SH-SY5Y (cell line): ENCODE measurements around the gene KIF25.

Experiments
- GATA2 ChIP-seq: IDR thresholded peaks from 2 replicates; pipeline ENCODE4 v1.6.1; 2011; ENCODE audit warnings: mild to moderate bottlenecking, low read depth, low read length
- GATA3 ChIP-seq: IDR thresholded peaks from 2 replicates; pipeline ENCODE4 v1.6.1; 2011; ENCODE audit warnings: low read depth, mild to moderate bottlenecking, low read length, moderate library complexity

DNA sequence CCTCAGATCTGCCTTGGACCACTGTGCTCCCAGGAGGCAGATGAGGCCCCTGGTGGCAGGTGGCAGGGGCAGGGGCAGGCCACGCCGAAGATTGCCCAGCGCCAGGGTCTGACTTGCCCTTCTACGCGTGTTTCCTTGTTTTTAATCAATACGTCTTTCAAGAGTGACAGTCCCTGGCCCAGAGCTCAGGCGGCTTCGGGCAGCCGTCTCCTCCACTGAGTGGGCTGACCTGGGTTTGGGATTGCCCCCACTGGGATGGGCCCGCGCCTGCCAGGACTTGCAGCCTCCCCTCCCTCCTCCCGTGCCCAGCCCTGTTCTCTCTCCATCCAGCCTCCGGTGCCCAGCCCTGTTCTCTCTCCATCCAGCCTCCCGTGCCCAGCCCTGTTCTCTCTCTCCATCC, 60.4 kb downstream of the KIF25 start:
- TF ChIP-seq GATA2: no peak
- no peak for TF ChIP-seq GATA3
